Kasumi-1 (cell line): ENCODE results near the gene CCDC57.
"Not testable (repeated sequence)": the region's sequence is repeated elsewhere in the genome, so short reads cannot be mapped to it uniquely, and the experiment has no call there.

Experiments used
- DNase-seq, 2 experiments: peaks; one replicate each; lab custom pipeline; 2025; lab: John Stamatoyannopoulos, UW

The CCDC57 gene, protein sequence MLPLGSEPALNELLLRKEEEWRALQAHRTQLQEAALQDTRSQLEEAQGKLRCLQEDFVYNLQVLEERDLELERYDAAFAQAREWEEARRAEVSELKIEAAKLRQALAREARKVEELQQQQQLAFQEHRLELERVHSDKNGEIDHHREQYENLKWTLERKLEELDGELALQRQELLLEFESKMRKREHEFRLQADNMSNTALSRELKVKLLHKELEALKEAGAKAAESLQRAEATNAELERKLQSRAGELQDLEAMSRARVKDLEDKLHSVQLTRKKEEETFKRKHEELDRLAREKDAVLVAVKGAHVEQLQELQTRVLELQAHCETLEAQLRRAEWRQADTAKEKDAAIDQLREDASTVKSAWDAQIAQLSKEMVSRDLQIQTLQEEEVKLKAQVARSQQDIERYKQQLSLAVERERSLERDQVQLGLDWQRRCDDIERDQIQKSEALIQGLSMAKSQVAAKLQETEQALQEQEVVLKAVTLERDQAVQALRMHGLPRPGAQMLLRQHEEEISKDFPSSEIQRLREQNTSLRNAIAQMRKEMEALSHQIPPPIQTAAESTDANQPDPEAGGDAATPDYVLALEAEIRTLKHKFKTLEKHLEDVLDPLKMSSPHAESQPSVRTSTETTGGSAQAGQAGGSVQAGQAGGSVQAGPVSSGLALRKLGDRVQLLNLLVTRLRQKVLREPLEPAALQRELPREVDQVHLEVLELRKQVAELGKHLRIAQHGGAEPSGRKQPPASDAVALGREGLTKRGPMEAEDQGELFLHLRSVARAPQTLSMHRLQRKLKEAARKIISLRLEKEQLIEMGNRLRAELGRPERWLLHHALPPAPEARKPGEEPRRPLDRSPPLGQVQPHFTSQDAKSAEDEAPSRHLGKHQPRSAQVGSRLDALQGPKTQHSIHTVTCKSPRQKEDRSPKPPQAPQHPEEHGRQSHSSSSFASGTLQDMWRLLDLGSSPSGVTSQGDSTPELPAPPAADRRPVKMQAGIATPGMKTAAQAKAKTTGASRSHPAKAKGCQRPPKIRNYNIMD

GRCh38 chr17:82212331-82213250 is at the start of gene CCDC57:
Gene CCDC57, minus strand, starts transcription at chr17:82212842. Its CDS starts 10,898 bp downstream, at chr17:82201944.
- DNase-seq: peak; percentile 61 to 62

DNA sequence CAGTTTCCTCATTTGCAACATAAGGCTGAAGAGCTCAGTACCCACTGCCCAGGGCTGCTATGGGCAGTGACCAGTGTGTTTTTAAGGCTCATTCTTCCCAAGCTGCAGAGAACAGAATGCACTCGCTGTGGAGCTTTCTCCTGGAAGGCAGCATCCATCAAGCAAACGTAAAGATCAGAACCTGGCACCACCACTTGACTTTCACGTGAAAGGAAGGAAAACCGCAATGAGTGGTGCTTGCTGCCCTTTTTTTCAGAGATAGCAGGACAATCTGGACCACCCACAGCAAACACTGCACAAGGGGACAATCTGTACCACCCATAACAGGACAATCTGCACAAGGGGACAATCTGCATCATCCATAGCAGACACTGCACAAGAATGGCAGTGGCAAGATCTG is 49.7 kb upstream of the CCDC57 start:
- DNase-seq: no peak

DNA sequence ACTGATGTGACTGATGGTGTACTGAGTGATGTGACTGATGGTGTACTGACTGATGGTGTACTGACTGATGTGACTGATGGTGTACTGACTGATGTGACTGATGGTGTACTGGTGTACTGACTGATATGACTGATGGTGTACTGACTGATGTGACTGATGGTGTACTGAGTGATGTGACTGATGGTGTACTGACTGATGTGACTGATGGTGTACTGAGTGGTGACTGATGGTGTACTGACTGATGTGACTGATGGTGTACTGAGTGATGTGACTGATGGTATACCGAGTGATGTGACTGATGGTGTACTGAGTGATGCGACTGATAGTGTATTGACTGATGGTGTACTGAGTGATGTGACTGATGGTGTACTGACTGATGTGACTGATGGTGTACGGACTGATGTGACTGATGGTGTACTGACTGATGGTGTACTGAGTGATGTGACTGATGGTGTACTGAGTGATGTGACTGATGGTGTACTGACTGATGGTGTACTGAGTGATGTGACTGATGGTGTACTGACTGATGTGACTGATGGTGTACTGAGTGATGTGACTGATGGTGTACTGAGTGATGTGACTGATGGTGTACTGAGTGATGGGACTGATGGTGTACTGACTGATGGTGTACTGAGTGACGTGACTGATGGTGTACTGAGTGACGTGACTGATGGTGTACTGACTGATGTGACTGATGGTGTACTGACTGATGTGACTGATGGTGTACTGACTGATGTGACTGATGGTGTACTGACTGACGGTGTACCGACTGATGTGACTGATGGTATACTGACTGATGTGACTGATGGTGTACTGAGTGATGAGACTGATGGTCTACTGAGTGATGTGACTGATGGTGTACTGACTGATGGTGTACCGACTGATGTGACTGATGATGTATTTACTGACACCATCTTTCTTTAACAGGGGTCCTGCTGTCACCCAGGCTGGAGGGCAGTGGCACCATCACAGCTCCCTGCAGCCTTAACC is 47.6 kb upstream of the CCDC57 start:
- DNase-seq: not testable (repeated sequence)

GRCh38 chr17:82258555-82258954 is 45.9 kb upstream of the CCDC57 start:
- DNase-seq: no peak

- DNase-seq: no peak
These were observed 44.8 kb upstream of the CCDC57 start for GRCh38 chr17:82257473-82257872.

DNA sequence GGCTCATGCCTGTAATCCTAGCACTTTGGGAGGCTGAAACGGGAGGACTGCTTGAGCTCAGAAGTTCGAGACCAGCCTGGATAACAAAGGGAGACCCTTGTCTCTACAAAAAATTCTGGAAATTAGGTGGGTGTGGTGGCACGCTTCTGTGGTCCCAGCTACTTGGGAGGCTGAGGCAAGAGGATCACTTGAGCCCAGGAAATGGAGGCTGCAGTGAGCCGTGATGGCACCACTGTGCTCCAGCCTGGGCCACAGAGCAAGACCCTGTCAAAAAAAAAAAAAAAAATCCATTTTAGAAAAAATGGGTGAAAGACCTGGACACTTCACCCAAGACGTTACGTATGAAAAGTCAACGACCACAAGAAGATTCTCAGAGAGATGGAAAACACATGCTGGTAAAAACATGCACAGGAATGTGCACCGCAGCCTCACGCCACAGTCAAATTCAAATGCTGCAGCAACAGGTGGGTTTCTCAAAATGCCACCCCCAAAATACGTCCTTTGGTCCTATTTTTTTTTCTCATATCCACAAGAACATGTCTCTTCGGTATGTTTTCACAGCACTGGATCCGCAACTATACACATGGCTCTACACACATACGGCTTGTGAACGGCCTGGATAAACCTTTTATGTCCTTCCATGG is 43.7 kb upstream of the CCDC57 start:
- DNase-seq: no peak

DNA sequence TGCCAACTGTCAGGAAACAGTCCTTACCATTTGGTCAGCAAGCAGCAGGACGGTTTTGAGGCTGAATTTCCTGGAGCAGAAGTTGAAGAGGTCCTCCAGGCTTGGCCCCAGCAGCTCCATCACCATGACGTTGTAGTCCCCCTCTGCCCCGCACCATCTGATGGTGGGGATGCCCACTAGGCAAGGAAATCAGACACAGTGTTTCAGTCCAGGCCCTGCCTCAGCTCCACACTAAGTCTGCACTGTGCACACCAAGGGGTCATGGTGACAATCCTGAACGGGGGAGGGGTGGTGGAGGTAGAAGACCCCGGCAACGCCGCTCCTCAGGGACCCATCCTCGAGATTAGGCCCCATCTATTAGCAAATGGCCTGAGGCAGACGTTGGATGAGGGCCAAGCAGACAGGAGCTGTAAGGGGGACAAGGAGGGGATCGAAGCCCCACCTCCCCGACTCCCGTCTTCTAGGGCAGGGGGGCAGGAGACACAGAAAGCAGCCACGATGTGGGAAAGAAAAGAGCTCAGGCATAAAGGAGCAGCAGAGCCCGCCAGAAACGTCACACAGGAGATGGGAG is 42.8 kb upstream of the CCDC57 start:
- no peak for DNase-seq

- DNase-seq: not testable (repeated sequence)
These were observed 42.1 kb upstream of the CCDC57 start for GRCh38 chr17:82254746-82255145.

- not testable (repeated sequence) for DNase-seq
These were observed 41.5 kb upstream of the CCDC57 start for GRCh38 chr17:82254096-82254495.

DNA sequence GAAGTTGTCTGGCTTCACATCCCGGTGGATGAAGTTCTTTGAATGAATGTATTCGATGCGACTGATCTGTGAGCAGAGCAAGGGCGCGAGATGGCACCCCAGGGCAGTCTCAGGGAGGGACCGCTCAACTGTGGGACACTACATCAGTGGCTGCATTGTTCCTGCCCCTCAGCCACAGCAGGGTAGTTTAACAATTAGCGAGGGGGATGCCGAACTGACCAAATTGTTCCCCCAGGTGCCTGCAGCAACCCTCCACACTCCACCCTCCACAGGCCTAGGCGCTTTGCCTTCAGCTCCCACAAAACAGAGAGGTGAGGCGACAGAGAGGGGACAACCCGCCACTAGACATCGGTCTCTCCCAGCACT is 40.5 kb upstream of the CCDC57 start:
- DNase-seq: no peak

DNA sequence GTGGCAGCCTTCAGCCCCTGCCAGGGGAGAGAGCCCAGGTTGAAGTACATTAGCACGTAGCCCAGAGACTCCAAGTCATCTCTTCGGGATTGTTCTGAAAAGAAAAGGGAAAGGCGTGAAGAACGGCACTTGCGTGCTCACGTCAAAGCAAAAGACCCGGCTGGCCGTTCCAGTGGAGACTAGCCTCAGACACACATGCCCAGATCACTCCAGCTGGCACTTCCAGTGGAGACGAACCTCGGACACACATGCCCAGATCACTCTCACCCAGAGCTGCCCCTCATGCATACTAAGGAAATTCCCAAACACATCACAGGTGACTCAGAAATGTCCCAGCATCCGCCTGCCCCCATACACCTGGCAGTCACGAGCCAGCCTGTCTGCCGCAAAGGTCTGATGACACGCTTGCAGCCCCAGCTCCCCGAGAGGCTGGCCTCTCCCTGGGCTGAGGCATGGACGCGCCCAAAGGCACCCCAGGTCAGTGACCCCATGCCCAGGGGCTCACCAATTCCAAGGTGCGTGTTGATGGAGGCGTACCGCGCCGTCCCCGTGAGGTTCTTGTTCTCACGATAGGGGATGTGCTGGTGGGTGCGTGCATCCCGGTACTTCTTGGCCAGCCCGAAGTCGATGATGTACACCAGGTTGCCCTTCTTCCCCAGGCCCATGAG is 40.0 kb upstream of the CCDC57 start:
- no peak for DNase-seq

DNA sequence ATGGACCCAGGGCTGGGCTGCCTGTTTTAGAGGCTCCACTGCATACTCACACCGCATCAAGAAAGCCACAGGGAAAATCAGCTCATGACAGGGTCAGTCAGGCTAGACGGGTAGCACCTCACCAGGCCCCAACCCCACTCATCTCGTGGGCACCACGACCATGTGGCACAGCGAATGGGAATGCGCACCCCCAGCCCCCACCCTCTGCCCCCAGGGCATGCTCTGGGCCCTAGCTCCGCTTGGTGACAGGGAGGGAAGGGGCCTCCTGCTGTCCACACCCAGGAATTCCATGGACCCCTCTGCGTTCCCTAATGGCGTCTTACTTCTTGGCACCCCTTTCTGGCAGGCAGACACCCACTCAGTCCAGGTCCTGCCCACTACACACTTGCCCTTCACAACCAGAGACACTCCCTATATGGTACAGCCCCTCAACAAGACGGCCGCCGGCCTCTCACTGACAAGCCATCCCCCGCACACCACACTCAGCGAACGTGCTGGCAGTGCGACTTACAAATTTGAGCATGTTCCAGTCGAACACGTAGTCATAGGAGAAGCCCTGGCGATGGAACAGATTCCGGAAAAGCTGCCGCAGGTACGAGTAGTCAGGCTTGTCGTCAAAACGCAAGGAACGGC is 38.3 kb upstream of the CCDC57 start:
- no peak for DNase-seq

- no peak for DNase-seq
These were observed 37.4 kb upstream of the CCDC57 start for GRCh38 chr17:82249896-82250581.

DNA sequence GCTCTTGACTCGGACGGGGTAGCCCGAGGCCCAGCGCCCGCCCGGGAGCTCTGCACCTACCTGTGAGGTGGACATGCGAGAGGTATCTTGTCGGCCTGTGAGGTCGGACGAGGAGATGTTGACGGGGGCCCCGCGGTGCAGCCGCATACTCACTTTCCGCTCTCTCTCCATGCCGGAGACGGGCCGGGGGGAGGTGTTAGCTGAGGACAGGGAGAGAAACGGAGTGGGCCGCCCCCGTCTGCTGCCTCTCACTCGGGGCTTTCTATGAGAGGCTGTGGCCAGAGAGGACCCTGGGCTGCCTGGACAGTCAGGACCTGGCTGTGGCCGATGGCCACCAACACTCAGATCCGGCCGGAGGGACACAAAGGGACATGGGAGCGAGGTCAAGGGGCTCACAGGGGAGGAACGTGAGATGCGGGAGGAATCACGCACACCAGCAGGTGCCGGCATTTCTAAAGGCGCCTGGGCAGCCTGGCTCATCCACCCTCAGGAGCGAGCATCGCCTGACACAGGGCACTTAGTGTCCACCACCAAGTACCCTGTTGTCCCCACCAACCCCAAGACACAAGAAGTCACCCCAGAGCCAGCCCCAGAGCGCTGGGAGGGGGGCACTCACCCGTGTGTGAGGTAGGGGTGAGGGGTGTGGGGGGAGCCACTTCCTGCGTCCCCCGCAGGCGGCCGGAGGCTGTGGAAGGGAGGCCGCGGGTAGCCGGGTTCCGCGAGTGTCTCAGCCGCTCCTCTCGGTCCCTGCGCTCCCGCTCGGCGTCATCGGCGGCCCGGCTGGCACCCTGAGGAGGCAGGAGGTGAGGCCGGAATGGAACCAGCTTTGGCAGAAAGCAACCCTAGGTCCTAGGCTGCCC is 36.4 kb upstream of the CCDC57 start:
- no peak for DNase-seq

GRCh38 chr17:82247856-82248671 is 35.4 kb upstream of the CCDC57 start:
- DNase-seq: no peak

GRCh38 chr17:82247182-82247823 is 34.7 kb upstream of the CCDC57 start:
- no peak for DNase-seq
